Epithelial cell of esophagus (primary cell): ENCODE measurements around the gene AGPAT1.
A peak's percentile ranks its signal among the peaks of the same experiment; 100 is the strongest.

Experiments
- DNase-seq: peaks from one replicate; pipeline ENCODE4 v3.0.0; 2010; ENCODE audit warnings: low read depth
- H3K4me3 ChIP-seq: 2 replicates; pipeline ENCODE4 v1.5.1; 2011; ENCODE audit warnings: mild to moderate bottlenecking, low read length, control low read depth
- CTCF ChIP-seq: IDR thresholded peaks from 2 replicates; pipeline ENCODE4 v1.5.1; 2011; ENCODE audit warnings: low read depth, mild to moderate bottlenecking, low read length, control low read depth, inconsistent platforms; ENCODE audit not compliant: insufficient read depth; ENCODE audit errors: missing control alignments

AGPAT1 gene

GRCh38 chr6:32175711-32176475 lies at the start of gene AGPAT1:
Gene AGPAT1, minus strand, starts transcription at chr6:32176084. Its CDS starts 4,588 bp downstream, at chr6:32171496.
- peak; percentile 96 for DNase-seq
- H3K4me3 ChIP-seq: peak within 1 kb of the TSS; percentile 66
- TF ChIP-seq CTCF: no peak

- TF ChIP-seq CTCF: no peak
- no peak for DNase-seq
- H3K4me3 ChIP-seq: no peak overlapping the region
Measured at GRCh38 chr6:32224696-32225095, 48.8 kb upstream of the AGPAT1 start.

GRCh38 chr6:32223258-32224235 lies 47.7 kb upstream of the AGPAT1 start, which contains the start of gene NOTCH4:
Gene NOTCH4, minus strand, starts transcription at chr6:32224067. Its CDS starts 139 bp downstream, at chr6:32223928.
- TF ChIP-seq CTCF: no peak
- no peak for DNase-seq
- H3K4me3 ChIP-seq: no peak within 1 kb of the TSS

- no peak overlapping the region for H3K4me3 ChIP-seq
- DNase-seq: peak; percentile 24
- no peak for TF ChIP-seq CTCF
Measured at GRCh38 chr6:32222333-32223230, 46.7 kb upstream of the AGPAT1 start.

GRCh38 chr6:32220021-32220420 lies 44.1 kb upstream of the AGPAT1 start:
- H3K4me3 ChIP-seq: no peak overlapping the region
- no peak for DNase-seq
- TF ChIP-seq CTCF: no peak

- no peak for DNase-seq
- TF ChIP-seq CTCF: no peak
- no peak overlapping the region for H3K4me3 ChIP-seq
Measured at GRCh38 chr6:32218167-32218566, 42.3 kb upstream of the AGPAT1 start.
